Measurements from ENCODE around the gene AFF3.
"Not testable (repeated sequence)": the region's sequence is repeated elsewhere in the genome, so short reads cannot be mapped to it uniquely, and the experiment has no call there.

The AFF3 gene

GRCh38 chr2:99776206-99776905 is 366.0 kb downstream of the AFF3 start:
- DNase-seq: no peak

GRCh38 chr2:99775585-99775984 is 366.8 kb downstream of the AFF3 start:
- DNase-seq: no peak

GRCh38 chr2:99773642-99774041 is 368.7 kb downstream of the AFF3 start:
- not testable (repeated sequence) for DNase-seq

GRCh38 chr2:99772591-99773331 is 369.6 kb downstream of the AFF3 start:
- no peak for DNase-seq

- peak in 1 of 2 donors; percentile 41 for DNase-seq
Observed at GRCh38 chr2:99771681-99772333, 370.6 kb downstream of the AFF3 start.

- no peak for DNase-seq
Observed at GRCh38 chr2:99770876-99771275, 371.5 kb downstream of the AFF3 start.

GRCh38 chr2:99765731-99766318 is 376.6 kb downstream of the AFF3 start:
- no peak for DNase-seq

GRCh38 chr2:99763764-99764163 is 378.6 kb downstream of the AFF3 start:
- DNase-seq: no peak

GRCh38 chr2:99762714-99763113 is 379.7 kb downstream of the AFF3 start:
- DNase-seq: no peak

GRCh38 chr2:99757611-99758114 is 384.7 kb downstream of the AFF3 start:
- DNase-seq: no peak

GRCh38 chr2:99756059-99756458 is 386.3 kb downstream of the AFF3 start:
- peak in 1 of 2 donors; percentile 12 for DNase-seq

- DNase-seq: no peak
Observed at GRCh38 chr2:99754210-99754609, 388.2 kb downstream of the AFF3 start.

GRCh38 chr2:99753505-99753904 is 388.9 kb downstream of the AFF3 start:
- DNase-seq: no peak

GRCh38 chr2:99748344-99748743 is 394.0 kb downstream of the AFF3 start:
- DNase-seq: no peak

GRCh38 chr2:99747842-99748241 is 394.5 kb downstream of the AFF3 start:
- DNase-seq: no peak

GRCh38 chr2:99743146-99743545 is 399.2 kb downstream of the AFF3 start:
- DNase-seq: no peak

GRCh38 chr2:99737537-99737936 is 404.9 kb downstream of the AFF3 start:
- no peak for DNase-seq

GRCh38 chr2:99735753-99736152 is 406.6 kb downstream of the AFF3 start:
- no peak for DNase-seq

GRCh38 chr2:99735314-99735713 is 407.1 kb downstream of the AFF3 start:
- not testable (repeated sequence) for DNase-seq

GRCh38 chr2:99734236-99734635 is 408.2 kb downstream of the AFF3 start:
- DNase-seq: no peak

- DNase-seq: no peak
Observed at GRCh38 chr2:99729104-99730025, 413.0 kb downstream of the AFF3 start.

- DNase-seq: no peak
Observed at GRCh38 chr2:99728166-99728565, 414.2 kb downstream of the AFF3 start.

Data from CD4-positive, alpha-beta T cell treated with Interleukin-1 beta for 1 hour (primary cell).